ENCODE results near the gene C4orf51.

DNA sequence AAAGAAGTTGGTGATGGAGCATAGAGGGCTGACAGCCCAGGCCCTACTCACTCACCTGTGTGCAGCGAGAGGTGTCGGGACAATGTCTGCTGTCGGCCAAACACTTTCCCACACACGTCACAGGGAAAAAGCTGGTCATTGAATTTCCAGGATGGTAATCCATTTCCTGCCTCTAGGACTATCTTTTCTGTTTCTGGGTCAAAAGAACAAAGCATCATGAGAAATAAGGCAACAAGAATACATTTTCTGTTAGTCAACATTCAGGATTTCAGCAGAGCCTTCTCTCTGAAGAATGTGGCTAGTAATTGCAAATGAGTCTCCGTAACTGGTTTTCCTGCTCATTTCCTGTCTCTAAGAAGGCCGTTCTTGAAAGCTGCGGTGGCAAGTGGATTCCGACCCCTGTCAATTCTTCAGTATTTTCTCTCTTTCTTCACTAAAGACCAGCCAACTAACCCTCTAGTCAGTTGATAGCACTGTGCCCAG is 99.4 kb downstream of the C4orf51 start:
- TF ChIP-seq, protein P1, sequence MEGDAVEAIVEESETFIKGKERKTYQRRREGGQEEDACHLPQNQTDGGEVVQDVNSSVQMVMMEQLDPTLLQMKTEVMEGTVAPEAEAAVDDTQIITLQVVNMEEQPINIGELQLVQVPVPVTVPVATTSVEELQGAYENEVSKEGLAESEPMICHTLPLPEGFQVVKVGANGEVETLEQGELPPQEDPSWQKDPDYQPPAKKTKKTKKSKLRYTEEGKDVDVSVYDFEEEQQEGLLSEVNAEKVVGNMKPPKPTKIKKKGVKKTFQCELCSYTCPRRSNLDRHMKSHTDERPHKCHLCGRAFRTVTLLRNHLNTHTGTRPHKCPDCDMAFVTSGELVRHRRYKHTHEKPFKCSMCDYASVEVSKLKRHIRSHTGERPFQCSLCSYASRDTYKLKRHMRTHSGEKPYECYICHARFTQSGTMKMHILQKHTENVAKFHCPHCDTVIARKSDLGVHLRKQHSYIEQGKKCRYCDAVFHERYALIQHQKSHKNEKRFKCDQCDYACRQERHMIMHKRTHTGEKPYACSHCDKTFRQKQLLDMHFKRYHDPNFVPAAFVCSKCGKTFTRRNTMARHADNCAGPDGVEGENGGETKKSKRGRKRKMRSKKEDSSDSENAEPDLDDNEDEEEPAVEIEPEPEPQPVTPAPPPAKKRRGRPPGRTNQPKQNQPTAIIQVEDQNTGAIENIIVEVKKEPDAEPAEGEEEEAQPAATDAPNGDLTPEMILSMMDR (IDR thresholded peaks at IDR 0.05 in 8 of 11, conservative IDR thresholded peaks at IDR 0.05 in 3 of 11), result no peak
- TF ChIP-seq POLR2AphosphoS5 (IDR thresholded peaks at IDR 0.05) (no peak), POLR2A (IDR thresholded peaks at IDR 0.05) (no peak)

All from spleen (tissue), 7 donors.